Measurements from ENCODE around the gene FZD10.

Gene FZD10, protein sequence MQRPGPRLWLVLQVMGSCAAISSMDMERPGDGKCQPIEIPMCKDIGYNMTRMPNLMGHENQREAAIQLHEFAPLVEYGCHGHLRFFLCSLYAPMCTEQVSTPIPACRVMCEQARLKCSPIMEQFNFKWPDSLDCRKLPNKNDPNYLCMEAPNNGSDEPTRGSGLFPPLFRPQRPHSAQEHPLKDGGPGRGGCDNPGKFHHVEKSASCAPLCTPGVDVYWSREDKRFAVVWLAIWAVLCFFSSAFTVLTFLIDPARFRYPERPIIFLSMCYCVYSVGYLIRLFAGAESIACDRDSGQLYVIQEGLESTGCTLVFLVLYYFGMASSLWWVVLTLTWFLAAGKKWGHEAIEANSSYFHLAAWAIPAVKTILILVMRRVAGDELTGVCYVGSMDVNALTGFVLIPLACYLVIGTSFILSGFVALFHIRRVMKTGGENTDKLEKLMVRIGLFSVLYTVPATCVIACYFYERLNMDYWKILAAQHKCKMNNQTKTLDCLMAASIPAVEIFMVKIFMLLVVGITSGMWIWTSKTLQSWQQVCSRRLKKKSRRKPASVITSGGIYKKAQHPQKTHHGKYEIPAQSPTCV

DNA sequence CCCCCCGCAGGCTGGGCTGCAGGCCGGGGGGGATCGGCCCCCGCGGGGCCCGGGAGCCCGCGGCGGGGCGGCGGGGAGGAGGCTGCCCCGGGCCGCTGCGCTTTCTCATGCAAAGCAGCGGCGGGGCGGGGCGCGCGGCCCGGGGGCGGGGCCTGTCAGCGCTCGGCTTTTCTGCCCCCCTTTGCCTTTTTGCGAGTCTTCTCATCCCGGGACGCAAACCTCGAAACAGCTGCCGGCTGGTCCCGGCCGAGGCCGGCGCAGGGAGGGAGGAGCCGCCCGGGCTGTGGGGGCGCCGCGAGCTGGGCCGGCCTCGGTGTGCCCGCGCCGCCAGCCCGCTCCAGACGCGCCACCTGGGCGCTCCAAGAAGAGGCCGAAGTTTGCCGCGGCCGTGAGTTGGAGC, at the start of gene FZD10:
Gene FZD10 (plus strand): TSS at position 198 of the 400 bp plus-strand sequence. CDS start 479 bp downstream, outside the sequence.
- no peak for DNase-seq (ENCODE audit: low spot score)

DNA sequence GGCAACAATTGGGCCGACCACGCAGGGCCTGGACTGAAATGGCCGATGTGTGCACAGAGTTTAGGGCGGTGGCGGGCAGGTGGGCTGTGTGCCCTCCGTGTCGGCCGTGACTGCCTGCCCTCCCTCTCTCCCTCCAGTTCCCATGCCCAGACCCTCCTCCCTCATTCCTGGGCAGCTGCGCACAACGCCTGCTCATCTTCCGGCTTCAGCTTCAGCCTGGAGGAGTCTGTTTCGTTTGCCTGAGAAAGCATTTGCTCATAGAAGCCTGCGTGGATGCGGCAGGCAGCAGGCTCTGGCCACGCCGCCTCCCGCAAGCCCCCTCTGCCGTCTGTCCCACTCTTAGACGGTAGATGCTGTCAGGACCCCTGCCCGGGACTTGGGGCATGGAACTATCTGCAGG, 47.3 kb upstream of the FZD10 start:
- no peak for DNase-seq (ENCODE audit: low spot score)

DNA sequence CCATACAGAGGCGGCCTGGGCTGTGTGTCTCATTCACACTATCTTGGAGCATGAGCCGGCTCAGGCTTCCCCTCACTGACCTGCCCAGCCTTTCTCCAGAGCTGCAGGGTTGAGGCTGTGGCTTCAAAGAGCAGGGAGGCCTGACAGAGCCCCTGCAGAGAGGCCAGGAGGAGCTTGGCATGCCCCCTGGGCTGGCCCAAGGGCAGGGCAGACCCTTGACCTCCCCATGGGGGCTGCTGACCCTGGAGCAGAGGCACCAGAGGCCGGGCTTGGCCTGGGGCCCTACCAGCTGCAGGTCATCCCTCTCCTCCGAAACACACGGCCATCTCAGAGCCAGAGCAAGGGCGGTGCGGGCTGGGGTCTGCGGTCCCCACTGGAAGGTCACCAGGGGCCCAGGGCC, 46.6 kb upstream of the FZD10 start:
- no peak for DNase-seq (ENCODE audit: low spot score)

DNA sequence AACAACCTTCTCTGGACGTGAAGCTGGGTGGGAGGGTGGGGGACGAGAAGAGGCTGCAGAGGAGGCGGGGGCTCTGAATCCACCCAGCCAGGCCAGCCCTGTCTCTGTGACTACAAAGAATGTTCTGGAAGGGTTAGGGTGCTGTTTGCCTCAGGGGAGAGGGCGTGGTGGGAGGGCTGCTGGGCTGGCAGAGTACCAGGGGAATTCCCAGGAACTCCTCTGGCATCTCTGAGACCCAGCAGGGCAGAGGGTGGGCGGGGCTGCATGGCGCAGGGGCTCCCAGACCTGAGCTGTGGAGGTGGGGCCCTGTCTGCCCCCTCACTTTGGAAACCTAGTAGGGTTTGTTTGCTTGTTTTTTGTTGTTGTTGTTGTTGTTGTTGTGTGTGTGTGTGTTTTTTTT, 45.5 kb upstream of the FZD10 start:
- DNase-seq (ENCODE audit: low spot score), result no peak

DNA sequence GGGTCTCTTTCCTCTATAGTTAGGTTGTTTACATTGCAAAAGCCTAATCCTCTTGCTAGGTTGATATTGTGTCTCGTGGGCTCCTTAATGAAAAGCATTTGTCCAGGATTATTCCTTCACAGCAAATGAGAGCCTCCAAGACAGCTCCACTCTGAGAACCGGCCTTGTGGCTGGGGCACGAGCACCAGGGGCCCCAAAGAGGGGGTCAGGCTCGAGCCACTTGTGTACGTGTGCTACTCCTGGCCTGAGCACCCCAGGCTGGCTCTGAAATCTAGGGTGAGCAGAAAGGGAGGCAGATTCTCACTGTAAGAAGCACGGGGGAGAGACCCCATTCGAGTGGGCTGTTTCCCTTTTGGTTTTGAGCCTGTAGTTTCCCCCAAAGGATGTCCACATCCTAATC, 45.0 kb upstream of the FZD10 start:
- no peak for DNase-seq (ENCODE audit: low spot score)

DNA sequence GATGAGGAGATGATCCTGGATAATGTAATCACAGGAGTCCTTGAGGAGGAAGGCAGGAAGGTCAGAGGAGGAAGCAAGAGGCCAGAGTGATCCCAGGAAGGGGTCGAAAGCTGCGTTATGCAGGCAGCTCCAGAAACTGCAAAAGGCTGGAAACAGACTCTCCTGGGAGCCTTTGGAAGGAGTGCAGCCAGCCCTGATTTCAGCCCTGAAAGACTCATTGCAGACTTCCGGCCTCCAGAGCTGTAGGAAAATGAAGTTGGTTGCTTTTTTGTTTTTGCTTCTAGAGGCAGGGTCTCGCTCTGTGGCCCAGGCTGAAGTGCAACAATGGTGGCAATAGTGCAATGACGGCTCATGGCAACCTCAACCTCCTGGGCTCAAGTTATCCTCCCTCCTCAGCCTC, 44.6 kb upstream of the FZD10 start:
- DNase-seq (ENCODE audit: low spot score), result no peak

DNA sequence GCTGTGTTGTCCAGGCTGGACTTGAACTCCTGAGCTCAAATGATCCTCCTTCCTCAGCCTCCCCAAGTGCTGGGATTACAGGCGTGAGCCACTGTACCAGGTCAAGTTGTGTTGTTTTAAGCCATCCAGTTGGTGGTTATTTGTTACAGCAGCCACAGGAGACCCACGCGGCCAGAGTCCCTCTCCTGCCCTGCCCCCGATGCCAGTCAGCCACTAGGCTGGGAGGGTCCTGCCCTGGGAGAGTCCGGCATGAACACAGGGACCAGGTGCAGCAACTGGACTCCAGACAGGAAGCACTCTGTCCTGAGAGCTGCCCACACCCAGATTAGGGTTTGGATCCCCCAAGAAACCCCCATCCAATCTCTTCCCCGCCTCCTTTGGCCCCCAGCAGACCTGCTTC, 44.1 kb upstream of the FZD10 start:
- no peak for DNase-seq (ENCODE audit: low spot score)

DNA sequence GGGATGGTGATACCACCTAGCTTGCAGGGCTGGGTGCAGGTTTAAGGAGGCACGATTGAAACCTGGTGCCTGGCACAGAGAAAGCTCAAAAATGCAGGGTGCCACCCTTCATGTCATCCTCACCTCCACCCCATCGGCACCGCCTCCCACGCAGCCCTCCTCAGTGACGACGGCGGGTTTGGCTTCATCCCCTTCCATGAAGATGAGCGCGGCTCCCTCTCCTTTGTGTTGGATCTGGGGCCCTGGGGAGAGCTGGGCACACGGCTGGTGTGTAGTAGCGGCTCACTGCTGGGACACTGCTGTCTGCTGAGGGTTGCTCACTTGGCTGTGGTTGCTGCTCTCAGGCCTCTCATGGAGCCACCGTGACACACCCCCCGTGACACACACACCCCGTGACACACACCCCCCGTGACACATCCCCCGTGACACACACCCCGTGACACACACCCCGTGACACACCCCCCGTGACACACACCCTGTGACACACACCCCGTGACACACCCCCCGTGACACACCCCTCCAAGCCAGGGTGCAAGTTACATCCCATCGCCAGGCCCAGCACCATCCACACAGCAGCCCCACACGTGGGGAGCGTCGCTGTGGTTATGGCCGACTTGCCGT, 42.9 kb upstream of the FZD10 start:
- no peak for DNase-seq (ENCODE audit: low spot score)

DNA sequence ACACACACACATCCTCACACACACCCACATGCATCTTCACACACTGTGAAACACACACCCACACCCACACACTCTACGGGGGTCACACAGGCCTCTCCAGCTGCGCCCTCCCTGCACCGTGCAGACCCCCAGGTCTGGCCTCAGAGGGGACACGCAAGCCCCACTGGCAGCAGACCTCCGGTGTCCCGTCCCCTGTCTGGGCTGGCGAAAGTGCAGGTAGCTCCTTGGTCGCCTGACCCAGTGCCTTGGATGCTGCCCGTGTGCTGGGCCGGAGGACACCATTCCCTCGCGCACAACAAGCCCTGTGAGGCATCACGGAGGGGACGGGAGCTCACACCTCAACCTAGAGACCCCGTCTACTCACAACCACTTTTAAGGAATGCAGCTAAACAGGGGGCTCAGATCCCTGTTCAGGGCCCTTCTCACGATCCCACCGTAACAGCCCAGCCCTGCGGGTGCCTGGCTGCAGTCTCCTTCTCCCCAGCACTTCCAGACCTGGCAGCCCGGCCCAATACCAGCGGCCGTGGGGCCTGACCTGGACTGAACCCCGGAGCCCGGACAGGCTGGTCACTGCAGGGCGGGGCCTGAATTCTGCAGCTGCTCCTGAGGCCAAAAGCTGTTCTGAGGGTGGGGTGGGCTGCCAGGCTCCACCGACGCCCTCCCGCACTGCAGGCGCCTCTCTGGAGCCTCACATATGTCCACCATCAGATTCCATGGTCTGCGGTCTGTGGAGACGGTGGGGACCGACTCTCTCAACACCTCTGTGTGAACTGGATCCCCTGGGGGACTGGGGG, 42.1 kb upstream of the FZD10 start:
- DNase-seq (ENCODE audit: low spot score), result no peak

DNA sequence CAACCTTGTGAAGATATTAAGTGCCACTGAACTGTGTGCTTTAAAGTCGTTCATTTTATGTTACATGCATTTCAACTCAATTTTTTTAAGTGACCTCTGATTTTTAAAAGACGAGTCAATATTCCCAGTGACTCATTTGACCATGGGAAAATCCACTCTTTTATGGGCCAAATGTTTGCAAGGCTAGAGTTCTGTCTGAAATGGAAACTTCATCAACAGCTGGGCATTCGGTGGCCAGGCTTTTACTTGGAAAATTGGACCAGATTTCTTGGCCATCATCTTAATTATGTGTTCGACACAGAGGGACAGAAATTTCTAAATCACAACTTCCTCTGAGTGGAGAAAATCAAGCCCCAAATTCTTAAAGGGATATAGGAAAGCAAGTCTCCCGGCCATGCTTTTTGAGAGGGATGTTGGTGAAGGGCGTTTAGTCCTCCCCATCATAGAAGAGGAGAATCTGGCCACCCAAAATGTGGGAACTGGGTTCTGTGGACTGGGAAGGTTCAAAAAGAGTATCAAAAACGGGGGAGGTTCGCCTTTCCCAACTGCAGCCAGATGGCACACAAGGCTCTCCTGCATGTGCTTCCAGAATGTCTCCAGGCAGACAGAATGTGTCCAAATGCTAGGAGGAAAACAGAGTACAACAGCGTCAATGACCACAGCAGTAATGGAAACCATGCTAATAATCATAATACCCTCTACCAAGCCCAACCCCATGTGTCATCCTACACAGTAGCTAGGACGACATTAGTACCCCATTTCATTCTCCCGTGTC, 40.9 kb upstream of the FZD10 start:
- no peak for DNase-seq (ENCODE audit: low spot score)

DNA sequence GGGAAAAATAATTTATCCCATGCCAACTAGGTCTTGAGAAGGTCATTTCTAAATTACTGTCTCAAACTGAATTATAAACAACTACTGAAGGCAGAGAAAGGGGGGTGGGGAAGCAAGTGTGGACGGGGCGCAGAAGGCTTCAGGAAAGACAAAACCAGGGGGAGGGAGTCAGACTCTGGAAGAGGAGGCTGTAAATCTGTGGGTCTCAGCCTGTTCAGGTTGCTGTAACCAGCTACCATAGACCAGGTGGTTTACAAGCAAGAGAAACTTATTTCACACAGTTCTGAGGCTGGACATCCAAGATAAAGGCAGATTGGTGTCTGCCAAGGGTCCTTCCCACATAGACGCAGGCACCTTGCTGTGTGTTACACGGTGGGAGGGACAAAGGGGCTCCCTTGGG, 39.9 kb upstream of the FZD10 start:
- DNase-seq (ENCODE audit: low spot score), result no peak

DNA sequence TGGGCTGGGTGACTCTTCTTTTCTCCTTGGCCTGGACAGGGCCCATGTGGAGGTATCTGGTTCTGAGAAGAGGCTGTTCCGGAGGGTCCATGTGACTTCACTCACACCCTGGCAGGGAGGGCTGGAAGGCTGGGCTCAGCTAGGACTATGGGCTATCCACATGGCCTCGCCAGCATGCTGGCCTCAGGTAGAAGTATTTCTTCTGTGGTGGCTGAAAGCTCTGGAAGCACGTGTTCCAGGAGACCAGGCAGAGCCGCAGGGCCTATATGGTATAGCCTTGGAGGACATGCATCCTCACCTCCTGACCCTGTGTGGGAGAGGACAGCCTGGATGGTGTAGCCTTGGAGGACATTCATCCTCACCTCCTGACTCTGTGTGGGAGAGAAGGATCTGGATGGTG, 38.2 kb upstream of the FZD10 start:
- DNase-seq (ENCODE audit: low spot score), result no peak

DNA sequence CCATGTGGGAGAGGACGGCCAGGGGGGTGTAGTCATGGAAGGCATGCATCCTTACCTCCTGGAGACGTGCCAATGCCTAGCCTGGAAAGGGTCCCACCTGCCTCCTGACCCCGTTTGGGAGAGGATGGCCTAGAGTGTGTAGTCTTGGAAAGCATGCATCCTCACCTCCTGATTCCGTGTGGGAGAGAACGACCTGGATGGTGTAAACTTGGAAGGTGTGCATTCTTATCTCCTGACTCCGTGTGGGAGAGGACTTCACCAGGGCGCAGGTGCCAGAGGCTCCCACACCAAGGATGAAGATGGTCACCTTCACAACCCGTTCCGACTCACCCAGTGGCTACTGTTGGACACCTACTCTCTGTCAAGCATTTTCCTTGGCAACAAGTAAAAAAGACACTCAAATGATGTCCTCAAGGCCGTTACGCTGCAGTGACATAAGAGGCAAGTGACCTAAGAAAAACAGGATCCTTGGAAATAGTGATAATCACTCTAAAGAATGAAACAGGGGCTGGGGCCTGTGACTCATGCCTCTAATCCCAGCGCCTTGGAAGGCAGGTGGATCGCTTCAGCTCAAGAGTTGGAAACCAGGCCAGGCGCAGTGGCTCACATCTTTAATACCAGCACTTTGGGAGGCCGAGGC, 37.5 kb upstream of the FZD10 start:
- no peak for DNase-seq (ENCODE audit: low spot score)

DNA sequence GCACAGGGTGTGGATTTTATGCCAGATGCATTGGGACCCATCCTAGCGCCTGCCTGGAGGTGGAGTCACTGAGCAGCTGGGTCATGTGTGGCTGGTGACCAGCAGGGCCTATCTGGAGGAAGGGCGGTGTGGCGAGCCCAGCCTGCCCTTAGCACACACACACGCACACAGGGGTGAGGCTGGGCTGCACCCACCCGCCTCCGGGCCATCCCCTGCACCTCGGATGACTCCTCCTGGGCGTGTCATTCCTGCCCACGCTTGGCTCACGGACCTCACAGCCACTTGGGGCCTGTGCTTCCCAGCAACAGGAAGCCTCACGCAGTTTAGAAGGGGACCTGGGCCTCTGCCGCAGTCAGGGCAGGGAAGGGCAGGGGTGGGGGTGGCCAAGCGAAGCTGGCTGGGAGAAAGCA, 36.2 kb upstream of the FZD10 start:
- no peak for DNase-seq (ENCODE audit: low spot score)

DNA sequence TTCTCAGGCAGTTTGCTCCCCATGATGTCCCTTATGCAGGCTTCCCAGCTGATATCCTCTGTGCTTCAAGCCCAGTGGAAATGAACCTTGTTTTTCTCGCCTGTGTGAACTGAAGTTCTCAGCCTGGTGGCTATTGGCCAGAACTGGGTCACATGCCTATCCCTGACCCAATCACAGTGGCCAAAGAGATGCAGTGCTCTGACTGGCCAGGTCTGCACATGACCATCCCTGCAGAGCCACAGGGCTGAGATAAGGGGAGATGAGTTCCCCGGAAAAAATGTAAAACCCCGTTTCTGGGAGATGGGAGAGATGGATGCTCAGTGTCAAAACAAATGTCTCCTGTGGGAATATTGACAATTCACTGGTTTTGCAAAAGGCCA, 34.7 kb upstream of the FZD10 start:
- DNase-seq (ENCODE audit: low spot score), result no peak

DNA sequence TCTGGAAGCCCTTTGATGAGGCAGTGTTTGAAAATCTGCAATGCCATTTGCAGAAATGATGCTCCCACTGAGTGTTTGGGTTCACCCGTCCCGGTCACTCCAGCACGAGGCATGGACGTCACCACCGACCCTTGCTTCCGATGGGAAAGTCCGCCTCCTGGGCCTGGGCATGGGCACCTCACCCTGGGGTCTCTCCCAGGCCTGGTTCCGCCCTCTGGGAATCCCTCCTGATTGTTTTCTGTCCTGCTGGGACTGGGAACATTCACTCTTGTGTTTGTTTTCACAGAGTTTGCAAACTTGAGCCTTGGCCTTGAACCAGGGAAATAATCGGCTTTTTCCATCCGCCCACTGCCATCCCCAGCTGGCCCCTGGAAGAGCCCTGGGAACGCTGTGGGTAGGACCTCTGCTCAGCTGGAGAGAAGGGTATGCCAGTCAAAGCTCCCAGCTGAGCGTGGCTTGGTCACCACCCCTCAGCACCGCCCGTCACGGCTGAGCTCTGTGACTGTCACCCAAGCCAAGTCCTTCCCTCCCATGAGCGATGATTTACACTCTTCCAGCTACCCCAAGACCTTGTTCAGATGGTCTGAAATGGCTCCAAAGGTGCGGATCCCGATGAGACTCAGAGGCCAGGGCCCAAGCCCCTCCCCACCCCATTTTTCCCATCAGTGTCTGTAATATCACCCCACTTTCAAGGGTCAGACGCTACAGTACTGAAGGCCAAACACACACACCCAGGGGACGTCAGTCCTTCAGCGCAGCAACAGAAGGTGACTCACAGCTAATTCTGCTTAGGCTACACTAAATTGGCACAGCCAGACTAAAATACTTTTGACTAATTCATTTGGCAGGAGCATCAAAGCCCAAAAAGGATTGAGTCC, 34.1 kb upstream of the FZD10 start:
- no peak for DNase-seq (ENCODE audit: low spot score)

DNA sequence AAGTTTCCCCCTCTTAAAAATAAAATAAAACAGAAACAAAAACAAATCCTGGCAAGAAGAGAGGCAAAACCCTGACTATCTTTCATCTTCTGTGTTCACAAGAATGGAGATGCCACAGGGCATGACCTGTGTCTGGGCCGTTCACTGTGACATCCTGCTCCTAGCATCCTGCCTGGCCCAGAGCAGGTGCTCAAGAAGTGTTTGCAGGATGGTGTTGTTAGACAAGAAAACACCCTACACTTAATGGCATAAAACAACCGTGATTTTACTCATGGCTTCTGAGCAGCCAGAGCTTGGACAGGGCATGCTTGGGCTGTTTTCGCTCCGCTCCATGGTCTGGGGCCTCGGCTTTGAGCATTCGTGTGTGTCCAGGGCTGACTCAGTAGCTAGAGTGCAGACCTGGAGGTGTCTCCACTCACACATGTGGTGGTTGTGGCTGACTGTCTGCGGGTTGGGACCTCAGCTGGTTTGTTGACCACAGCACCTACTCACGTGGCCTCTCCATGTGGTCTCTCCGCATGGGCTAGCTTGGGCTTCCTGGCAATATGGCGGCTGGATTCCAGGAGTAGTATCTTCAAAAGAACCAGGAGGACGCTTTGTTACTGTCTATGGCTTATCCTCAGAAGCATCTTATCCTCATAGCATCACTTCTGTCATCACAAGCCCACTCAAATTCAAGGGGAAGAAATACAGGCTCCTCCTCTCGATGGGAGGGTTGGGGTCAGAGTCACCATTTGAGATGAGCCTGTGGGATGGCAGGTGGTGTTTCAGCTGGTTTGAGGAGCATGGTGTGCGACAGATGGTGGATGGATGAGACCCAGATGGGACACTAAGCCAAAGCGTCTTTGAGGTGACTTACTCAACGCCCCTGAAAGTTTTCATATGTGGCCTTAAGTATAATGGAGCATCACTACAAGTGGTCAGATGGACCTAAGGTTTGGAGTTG, 33.2 kb upstream of the FZD10 start:
- DNase-seq (ENCODE audit: low spot score), result no peak

DNA sequence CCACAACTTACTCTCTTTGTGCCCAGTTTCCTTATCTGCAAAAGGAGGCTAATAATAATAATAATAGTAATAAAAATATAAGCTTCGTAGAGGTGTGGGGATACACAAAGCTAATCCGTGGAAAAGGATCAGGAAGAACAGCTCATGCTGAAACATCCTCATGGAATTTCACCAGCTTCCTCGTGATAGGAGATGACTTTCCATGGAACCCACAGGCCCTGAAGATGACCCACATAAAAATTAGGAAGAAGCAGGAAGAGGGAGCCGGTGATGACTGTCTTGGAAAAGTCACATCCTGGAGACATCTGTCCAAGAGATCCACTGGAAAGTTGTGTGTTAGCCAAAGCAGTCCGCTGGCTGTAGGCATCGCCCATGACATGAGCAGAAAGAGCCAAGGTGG, 31.9 kb upstream of the FZD10 start:
- no peak for DNase-seq (ENCODE audit: low spot score)

DNA sequence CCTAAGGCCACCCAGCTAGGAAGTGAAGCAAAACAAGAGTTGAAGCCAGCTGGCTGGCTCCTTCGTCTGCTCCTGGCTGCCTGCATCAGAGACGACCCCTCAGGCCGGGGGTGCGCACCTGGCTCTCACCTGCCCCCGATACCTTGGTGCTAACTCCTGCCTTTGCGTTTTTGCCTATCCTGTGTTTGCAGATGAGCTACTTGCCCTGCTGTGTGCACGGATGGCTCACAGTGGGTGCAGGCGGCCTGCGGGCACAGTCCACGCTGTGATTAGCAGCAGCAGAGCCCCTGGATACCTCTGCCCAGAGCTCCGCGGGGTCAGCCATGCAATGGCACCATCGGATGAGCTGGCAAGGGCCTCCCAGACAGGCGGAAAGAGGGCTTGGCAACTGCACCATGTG, 31.2 kb upstream of the FZD10 start:
- DNase-seq (ENCODE audit: low spot score), result no peak

Data from globus pallidus (tissue), 1 donor.